ENCODE results near the gene CLEC2L. TPM values are rescaled to one million over a fixed set of nuclear protein-coding genes. Genes with fewer than 3 reads are reported as not detected.

The CLEC2L gene
- total RNA-seq, 1 donor from 2014 or later, result 0.38 TPM

- no peaks in the 10 kb centered on the region for H3K9me3 Mint-ChIP-seq
- H3K4me1 Mint-ChIP-seq, result no peaks in the 10 kb centered on the region
- H3K27ac Mint-ChIP-seq, result no peak overlapping the region
- no peaks in the 10 kb centered on the region for H3K27me3 Mint-ChIP-seq (ENCODE audit: low read depth)
- no peak overlapping the region for H3K4me3 Mint-ChIP-seq
- peak in 1 of 2 experiments; percentile 25 for DNase-seq (ENCODE audit: low spot score in 2 of 2, unreplicated experiment in 2 of 2)
- H3K36me3 Mint-ChIP-seq, result peaks cover 54% of the 10 kb centered on the region
- TF ChIP-seq CTCF (IDR thresholded peaks at IDR 0.05; ENCODE audit: unreplicated experiment), result no peak
Observed at GRCh38 chr7:139582130-139582650, 58.7 kb downstream of the CLEC2L start.

DNA sequence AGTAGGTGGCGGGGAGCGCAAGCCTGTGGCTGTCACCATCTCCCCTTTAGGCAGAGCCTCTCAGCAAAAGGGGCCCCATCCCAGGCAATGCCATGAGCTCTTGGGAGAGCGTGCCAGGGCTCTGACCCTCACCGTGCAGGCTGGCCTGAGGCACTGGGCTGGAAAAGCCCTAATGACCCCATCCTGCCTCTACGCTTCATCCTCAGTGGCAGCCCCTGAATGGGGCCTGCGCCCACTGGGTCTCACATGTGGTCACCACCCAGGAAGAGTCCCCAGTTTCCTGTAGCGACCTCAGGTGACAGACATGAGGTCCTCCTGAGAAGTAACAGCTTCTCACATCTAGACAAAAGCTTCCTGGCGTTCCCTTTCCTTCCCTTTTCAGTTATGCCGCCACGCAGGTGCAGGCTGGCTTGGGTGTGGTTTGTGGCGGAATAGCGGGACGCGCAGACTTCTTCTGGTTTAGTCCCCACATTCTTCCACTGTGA is 59.2 kb downstream of the CLEC2L start:
- H3K27me3 Mint-ChIP-seq (ENCODE audit: low read depth), result no peaks in the 10 kb centered on the region
- no peak for TF ChIP-seq CTCF (IDR thresholded peaks at IDR 0.05; ENCODE audit: unreplicated experiment)
- DNase-seq (ENCODE audit: low spot score in 2 of 2, unreplicated experiment in 2 of 2), result peak in 1 of 2 experiments; percentile 36
- H3K9me3 Mint-ChIP-seq, result no peaks in the 10 kb centered on the region
- H3K4me3 Mint-ChIP-seq, result no peak overlapping the region
- peaks cover 50% of the 10 kb centered on the region for H3K36me3 Mint-ChIP-seq
- H3K4me1 Mint-ChIP-seq, result no peaks in the 10 kb centered on the region
- H3K27ac Mint-ChIP-seq, result no peak overlapping the region

DNA sequence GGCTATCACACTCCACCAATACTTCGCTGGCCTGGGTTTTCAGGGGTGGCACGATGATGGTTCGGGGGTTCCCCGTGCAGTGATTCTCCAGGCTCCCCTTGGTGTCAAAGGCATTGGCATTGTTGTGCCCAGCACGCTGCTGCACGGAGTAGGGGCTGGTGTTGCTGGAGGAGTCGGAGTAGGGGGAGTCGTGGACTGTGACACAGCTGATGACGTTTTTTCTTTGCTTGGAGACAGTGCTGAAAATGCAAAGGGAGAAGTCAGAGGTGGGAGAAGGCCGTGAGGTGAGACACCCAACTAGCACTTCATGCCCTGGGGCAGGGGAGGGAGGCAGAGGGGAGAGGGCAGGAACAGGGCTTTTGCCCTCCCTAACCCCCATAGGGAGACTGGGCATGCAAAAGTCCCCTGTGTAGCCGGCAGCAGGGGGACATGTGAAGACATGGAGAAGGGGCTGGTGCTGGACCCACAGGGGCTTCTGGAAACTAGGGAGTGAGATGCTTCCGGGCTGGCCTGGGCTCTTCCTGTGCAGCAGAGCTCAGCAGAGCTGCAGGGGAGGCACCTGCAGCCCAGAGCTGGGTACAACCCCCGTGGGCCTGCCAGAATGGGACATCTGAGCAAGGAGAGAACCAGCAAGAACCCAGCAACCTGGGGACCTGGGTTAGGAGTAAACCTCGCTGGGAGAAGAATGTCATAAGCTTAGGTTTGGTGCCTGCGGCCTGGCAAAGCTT is 60.5 kb downstream of the CLEC2L start:
- Mint-ChIP-seq H3K4me3 (no peak overlapping the region), H3K27me3 (ENCODE audit: low read depth) (no peaks in the 10 kb centered on the region), H3K4me1 (peaks cover 3% of the 10 kb centered on the region), H3K9me3 (no peaks in the 10 kb centered on the region), H3K36me3 (peaks cover 46% of the 10 kb centered on the region), H3K27ac (no peak overlapping the region)
- no peak for DNase-seq (ENCODE audit: low spot score in 2 of 2, unreplicated experiment in 2 of 2)
- no peak for TF ChIP-seq CTCF (IDR thresholded peaks at IDR 0.05; ENCODE audit: unreplicated experiment)

DNA sequence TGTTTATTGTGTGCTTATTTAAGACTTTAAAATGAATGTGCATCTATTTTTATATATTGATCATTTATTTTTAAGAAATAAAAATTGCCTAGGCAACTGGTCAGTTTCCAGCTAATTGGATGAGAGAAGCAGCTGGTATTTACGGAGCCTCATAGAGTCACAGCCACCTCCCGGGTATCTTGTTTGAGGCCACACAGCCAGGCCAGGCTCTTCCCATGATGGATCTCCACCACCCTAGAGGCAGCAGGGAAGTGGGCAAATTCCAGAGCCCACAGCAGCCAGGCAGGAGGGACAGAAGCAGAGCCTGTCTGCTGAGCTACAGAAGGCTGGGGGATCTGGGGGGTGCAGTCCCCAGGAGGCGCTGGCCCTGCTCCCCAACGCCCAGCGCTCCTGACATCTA is 61.6 kb downstream of the CLEC2L start:
- no peak for TF ChIP-seq CTCF (IDR thresholded peaks at IDR 0.05; ENCODE audit: unreplicated experiment)
- no peak overlapping the region for H3K27ac Mint-ChIP-seq
- no peak overlapping the region for H3K4me3 Mint-ChIP-seq
- no peaks in the 10 kb centered on the region for H3K9me3 Mint-ChIP-seq
- H3K36me3 Mint-ChIP-seq, result peaks cover 39% of the 10 kb centered on the region
- no peaks in the 10 kb centered on the region for H3K27me3 Mint-ChIP-seq (ENCODE audit: low read depth)
- DNase-seq (ENCODE audit: low spot score in 2 of 2, unreplicated experiment in 2 of 2), result no peak
- H3K4me1 Mint-ChIP-seq, result peaks cover 3% of the 10 kb centered on the region

DNA sequence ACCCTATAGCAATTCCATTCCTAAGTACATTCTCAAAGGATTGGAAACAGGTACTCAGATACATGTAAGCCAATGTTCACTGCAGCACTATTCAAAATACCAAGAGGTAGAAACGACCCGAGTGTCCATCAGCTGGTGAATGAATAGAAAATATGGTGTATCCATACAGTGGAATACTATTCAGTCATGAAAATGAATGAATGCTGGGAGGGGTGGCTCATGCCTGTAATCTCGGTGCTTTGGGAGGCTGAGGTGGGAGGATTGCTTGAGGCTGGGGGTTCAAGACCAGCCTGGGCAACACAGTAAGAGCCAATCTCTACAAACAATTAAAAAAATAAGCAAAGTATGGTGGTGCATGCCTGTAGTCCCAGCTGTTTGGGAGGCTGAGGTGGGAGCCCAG is 62.8 kb downstream of the CLEC2L start:
- DNase-seq (ENCODE audit: low spot score in 2 of 2, unreplicated experiment in 2 of 2), result no peak
- no peak for TF ChIP-seq CTCF (IDR thresholded peaks at IDR 0.05; ENCODE audit: unreplicated experiment)
- Mint-ChIP-seq H3K36me3 (peaks cover 38% of the 10 kb centered on the region), H3K9me3 (no peaks in the 10 kb centered on the region), H3K27ac (no peak overlapping the region), H3K4me3 (no peak overlapping the region), H3K27me3 (ENCODE audit: low read depth) (no peaks in the 10 kb centered on the region), H3K4me1 (peaks cover 3% of the 10 kb centered on the region)

Data from mesothelial cell of epicardium (in vitro differentiated cells).